OCI-M2 (cell line): ENCODE measurements around the gene ZNF225.
"Not testable (repeated sequence)": the region's sequence is repeated elsewhere in the genome, so short reads cannot be mapped to it uniquely, and the experiment has no call there.

Experiments used
- DNase-seq: peaks from one replicate; lab custom pipeline; 2025; ENCODE audit not compliant: unreplicated experiment; lab: John Stamatoyannopoulos, UW

The ZNF225 gene

DNA sequence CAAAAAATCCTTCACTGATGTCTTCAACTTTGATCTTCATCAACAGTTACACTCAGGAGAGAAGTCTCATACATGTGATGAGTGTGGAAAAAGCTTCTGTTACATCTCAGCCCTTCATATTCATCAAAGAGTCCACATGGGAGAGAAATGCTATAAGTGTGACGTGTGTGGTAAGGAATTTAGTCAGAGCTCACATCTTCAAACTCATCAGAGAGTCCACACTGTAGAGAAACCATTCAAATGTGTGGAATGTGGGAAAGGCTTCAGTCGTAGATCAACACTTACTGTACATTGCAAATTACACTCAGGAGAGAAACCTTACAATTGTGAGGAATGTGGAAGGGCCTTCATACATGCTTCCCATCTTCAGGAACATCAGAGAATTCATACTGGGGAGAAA is 43.3 kb downstream of the ZNF225 start:
- no peak for DNase-seq

DNA sequence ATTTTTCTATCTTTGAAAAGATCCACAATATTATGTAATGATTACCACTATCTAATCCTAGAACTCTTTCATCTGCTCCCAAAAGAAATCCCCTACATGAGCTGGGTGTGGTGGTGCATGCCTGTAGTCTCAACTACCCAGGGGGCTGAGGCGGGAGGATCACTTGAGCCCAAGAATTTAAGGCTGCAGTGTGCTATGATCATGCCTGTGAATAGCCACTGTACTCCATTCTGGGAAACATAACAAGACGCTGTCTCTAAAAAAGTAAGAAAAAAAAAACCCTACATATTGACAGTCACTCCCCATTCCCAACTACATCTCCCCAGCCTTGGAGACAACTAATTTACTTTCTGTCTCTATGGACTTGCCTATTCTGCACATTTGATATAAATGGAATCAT is 50.6 kb downstream of the ZNF225 start:
- no peak for DNase-seq

DNA sequence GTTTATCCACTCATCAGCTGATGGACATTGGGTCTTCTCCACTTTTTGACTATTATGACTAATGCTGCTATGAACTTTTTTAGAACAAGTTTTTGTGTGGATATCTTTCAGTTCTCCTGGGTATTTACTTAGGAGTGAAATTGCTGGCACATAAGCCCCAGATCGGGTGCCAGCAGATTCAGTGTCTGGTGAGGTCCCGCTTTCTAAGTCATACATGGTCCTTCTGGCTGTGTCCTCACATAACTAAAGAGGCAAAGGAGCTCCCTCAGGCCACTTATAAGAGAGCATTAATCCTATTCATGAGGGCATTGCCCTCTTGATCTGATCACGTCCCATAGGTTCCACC is 51.1 kb downstream of the ZNF225 start:
- DNase-seq = no peak

DNA sequence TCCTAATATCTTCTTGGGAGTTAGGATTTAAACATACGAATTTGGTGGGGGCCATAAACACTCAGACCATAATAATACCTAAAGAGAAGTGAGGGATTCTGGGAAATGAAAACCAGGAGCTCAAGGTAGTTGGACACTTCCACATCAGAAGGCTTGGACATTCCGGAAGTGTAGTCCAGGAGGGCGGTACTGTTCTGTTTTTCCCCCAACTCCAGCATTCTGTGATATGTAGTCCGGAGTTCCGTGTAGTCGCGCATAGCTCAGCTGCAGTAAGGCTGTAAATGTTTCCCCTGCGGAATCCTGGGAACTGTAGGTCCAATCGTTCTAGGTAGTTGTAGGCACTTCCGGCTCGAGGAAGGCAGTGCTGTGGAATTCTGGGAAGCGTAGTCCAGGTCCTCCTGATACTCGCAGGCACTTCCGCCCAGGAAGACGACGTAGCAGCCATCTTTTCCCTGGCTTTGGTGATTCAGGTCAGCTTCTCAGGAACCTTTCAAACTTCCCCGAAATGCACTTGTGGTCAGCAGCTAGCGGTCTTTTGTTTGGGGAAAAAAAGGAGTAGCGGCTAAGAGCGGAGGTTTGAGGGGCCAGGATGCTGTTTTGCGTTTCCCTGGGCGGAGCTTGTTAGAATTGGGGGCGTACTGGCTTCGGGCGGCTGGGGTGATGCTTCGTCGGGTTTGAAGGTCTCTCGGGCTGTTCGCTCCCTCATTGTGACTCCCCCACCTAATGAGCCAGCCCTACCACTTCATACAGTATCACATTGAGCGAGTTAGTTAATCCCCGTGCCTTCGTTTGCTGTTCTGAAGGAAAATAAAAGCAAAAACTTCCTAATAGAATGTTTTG is 51.7 kb downstream of the ZNF225 start, which contains the start of gene ZNF226:
Gene ZNF226 (plus strand): TSS at position 428 of the 840 bp plus-strand sequence. CDS start 4,981 bp downstream, outside the sequence.
- DNase-seq = peak; percentile 93

DNA sequence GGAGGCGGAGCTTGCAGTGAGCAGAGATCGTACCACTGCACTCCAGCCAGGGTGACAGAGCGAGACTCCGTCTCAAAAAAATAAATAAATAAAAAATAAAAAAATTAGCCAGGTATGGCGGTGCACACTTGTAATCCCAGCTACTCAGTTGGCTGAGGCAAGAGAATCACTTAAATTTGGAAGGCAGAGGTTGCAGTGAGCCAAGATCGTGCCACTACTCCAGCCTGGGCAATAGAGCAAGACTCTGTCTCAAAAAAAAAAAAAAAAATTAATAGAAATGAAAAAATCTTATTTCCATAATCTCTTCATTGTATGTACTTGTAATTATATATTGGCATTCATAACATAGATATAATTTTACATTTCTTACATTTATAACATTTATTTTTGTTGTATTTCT is 57.5 kb downstream of the ZNF225 start:
- not testable (repeated sequence) for DNase-seq

DNA sequence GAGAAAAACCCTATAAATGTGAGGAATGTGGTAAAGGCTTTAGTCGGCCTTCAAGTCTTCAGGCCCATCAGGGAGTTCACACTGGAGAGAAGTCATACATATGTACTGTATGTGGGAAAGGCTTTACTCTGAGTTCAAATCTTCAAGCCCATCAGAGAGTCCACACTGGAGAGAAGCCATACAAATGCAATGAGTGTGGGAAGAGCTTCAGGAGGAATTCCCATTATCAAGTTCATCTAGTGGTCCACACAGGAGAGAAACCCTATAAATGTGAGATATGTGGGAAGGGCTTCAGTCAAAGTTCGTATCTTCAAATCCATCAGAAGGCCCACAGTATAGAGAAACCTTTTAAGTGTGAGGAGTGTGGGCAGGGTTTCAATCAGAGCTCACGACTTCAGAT is 63.4 kb downstream of the ZNF225 start:
- no peak for DNase-seq

DNA sequence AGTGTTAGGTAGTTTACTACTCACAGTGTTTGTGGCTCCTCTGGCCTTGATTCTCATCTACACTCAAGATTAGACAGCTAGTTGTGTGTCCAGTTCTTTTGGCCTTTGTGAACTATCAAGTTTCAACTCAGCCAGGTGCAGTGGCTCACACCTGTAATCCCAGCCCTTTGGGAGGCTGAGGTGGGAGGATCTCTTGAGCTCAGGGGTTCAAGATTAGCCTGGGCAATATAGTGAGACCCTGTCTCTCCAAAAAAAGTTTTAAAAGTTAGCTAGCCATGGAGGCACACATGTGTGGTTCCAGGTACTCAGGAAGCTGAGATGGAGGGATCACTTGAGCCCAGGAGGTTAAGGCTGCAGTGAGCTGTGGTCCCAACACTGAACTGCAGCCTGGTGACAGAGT is 67.8 kb downstream of the ZNF225 start:
- DNase-seq = no peak

DNA sequence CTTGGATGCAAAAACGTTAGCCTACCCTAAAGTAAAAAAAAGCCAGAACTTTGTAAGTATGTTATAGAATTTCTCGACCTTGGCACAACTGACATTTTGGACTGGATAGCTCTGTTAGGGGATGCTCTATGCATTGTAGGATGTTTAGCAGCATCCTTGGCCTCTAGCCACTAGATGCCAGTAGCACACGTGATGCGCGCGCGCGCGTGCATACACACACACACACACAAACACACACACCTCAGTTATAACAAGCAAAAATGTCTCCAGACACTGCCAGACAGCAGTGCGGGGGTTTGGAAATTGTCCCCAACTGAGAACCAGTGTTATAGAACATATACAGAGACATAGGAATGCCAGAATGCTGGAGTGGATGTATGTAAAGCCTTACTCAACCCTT is 68.9 kb downstream of the ZNF225 start:
- DNase-seq = no peak
